CD4-positive, alpha-beta T cell (primary cell): Measurements from ENCODE around the gene MEGF10. TPM values are rescaled to one million over a fixed set of nuclear protein-coding genes. Genes with fewer than 3 reads are reported as not detected.

ENCODE experiments used
- ATAC-seq: fragments of 200-7000 bp; cut with Tn5 transposase; one replicate; pipeline ENCODE4 v1.10.0; 2022; ENCODE audit warnings: mild to moderate bottlenecking; ENCODE audit not compliant: poor library complexity
- CTCF ChIA-PET: fragments of 350-600 bp; sonication (Branson Sonifier 250); formaldehyde crosslinking; loops from one replicate; lab custom pipeline; 2021; ENCODE audit warnings: antibody characterized with exemption, inconsistent platforms; lab: Charles Lee
- POLR2A ChIA-PET: fragments of 350-600 bp; sonication (Branson Sonifier 250); formaldehyde crosslinking; loops from one replicate; lab custom pipeline; 2021; ENCODE audit warnings: antibody characterized with exemption, inconsistent platforms; lab: Charles Lee
- DNase-seq, 14 experiments: peaks; one replicate each; pipeline ENCODE4 v3.0.0-alpha.2; 2013 to 2020; ENCODE audit warnings: mixed read lengths in 2 of 14
- H3K27ac ChIP-seq, 2 donors: one replicate each; pipeline versions ENCODE4 v1.5.1 to v1.7.0; 2013; ENCODE audit warnings: low read length in 2 of 2, low read depth in 1 of 2, mild to moderate bottlenecking in 1 of 2
- H3K27me3 ChIP-seq, 2 experiments: 1 replicate in 1 of 2; 2 replicates in 1 of 2; pipeline versions ENCODE4 v1.6.1 to v1.7.0; 2013; ENCODE audit warnings: low read length in 2 of 2, control low read depth in 1 of 2, mild to moderate bottlenecking in 1 of 2, moderate library complexity in 1 of 2; ENCODE audit not compliant: insufficient read depth in 2 of 2, control insufficient read depth in 1 of 2
- H3K36me3 ChIP-seq: one replicate; pipeline ENCODE4 v1.6.1; 2013; ENCODE audit warnings: low read length, control low read depth; ENCODE audit not compliant: insufficient read depth
- H3K4me1 ChIP-seq: one replicate; pipeline ENCODE4 v1.6.1; 2013; ENCODE audit warnings: low read length, control low read depth; ENCODE audit not compliant: insufficient read depth
- H3K4me3 ChIP-seq: one replicate; pipeline ENCODE4 v1.5.1; 2013; ENCODE audit warnings: mild to moderate bottlenecking, low read length, moderate library complexity
- H3K9me3 ChIP-seq, 2 experiments: 1 replicate in 1 of 2; 2 replicates in 1 of 2; pipeline versions ENCODE4 v1.6.1 to v1.7.0; 2013; ENCODE audit warnings: low read length in 2 of 2, mild to moderate bottlenecking in 2 of 2, control low read depth in 1 of 2, moderate library complexity in 1 of 2; ENCODE audit not compliant: control insufficient read depth in 1 of 2, insufficient read depth in 1 of 2
- H3K27ac Mint-ChIP-seq: one replicate; pipeline ENCODE4 v1.8.0; 2020; ENCODE audit warnings: mixed read lengths
- H3K27me3 Mint-ChIP-seq: one replicate; pipeline ENCODE4 v1.8.0; 2021; ENCODE audit warnings: mixed read lengths
- H3K36me3 Mint-ChIP-seq: one replicate; pipeline ENCODE4 v1.8.0; 2021; ENCODE audit warnings: low read depth, mixed read lengths
- H3K4me1 Mint-ChIP-seq: one replicate; pipeline ENCODE4 v1.8.0; 2021; ENCODE audit warnings: low read depth, mixed read lengths
- H3K4me3 Mint-ChIP-seq: one replicate; pipeline ENCODE4 v1.8.0; 2020; ENCODE audit warnings: mild to moderate bottlenecking, mixed read lengths
- H3K9me3 Mint-ChIP-seq: one replicate; pipeline ENCODE4 v1.8.0; 2020; ENCODE audit warnings: mixed read lengths
- CTCF ChIP-seq: fragments of 200-600 bp; IDR thresholded peaks from one replicate; pipeline ENCODE4 v1.8.0; 2022; ENCODE audit warnings: antibody characterized with exemption, mild to moderate bottlenecking
- intact Hi-C, 2 experiments: fragments of 100-400 bp; cut with DNase I in 1 of 2; cut with micrococcal nuclease in 1 of 2; formaldehyde crosslinking; loops; one replicate each; pipeline versions ENCODE4 v1.15.1 to v1.9.0; 2023 to 2025; cut with DNase I, micrococcal nuclease
- total RNA-seq, 174 experiments: library from RNA in 2 of 174; stranded (reverse) in 2 of 174; gene quantifications; one replicate each; pipeline ENCODE4 v1.2.3 and lab custom pipeline; 2021 to 2026

The MEGF10 gene
- total RNA-seq, 2 experiments from 2014 or later, result not detected

- no peaks in the 10 kb centered on the region for H3K36me3 Mint-ChIP-seq
- POLR2A ChIA-PET, result no interaction called here
- intact Hi-C loops, result no loop called here
- ATAC-seq (no peak), DNase-seq (no peak)
- no peak overlapping the region for H3K4me3 Mint-ChIP-seq
- Histone ChIP-seq H3K36me3 (no peaks in the 10 kb centered on the region), H3K9me3 (no peaks in the 10 kb centered on the region), H3K27me3 (peaks cover 0 to 8% of the 10 kb centered on the region in 2 experiments), H3K4me1 (no peaks in the 10 kb centered on the region), H3K27ac (no peak overlapping the region), H3K4me3 (no peak overlapping the region)
- TF ChIP-seq CTCF, result no peak
- no peaks in the 10 kb centered on the region for H3K9me3 Mint-ChIP-seq
- H3K27me3 Mint-ChIP-seq, result peaks cover 16% of the 10 kb centered on the region
- H3K27ac Mint-ChIP-seq, result no peak overlapping the region
- no peaks in the 10 kb centered on the region for H3K4me1 Mint-ChIP-seq
- CTCF ChIA-PET, result no interaction called here
These were observed 180.6 kb downstream of the MEGF10 start for GRCh38 chr5:127471211-127471610.

GRCh38 chr5:127472700-127473099 lies 182.1 kb downstream of the MEGF10 start:
- no peak overlapping the region for H3K27ac Mint-ChIP-seq
- Histone ChIP-seq H3K27me3 (peaks cover 0 to 6% of the 10 kb centered on the region in 2 experiments), H3K4me3 (no peak overlapping the region), H3K9me3 (no peaks in the 10 kb centered on the region), H3K27ac (no peak overlapping the region), H3K4me1 (no peaks in the 10 kb centered on the region), H3K36me3 (no peaks in the 10 kb centered on the region)
- H3K36me3 Mint-ChIP-seq, result no peaks in the 10 kb centered on the region
- ATAC-seq, result no peak
- no peak for TF ChIP-seq CTCF
- H3K4me1 Mint-ChIP-seq, result no peaks in the 10 kb centered on the region
- intact Hi-C loops, result no loop called here
- H3K9me3 Mint-ChIP-seq, result no peaks in the 10 kb centered on the region
- no peak for DNase-seq
- H3K27me3 Mint-ChIP-seq, result peaks cover 21% of the 10 kb centered on the region
- ChIA-PET CTCF (no interaction called here), POLR2A (no interaction called here)
- H3K4me3 Mint-ChIP-seq, result no peak overlapping the region

- POLR2A ChIA-PET, result no interaction called here
- no peak for ATAC-seq
- CTCF ChIA-PET, result no interaction called here
These were observed 195.9 kb downstream of the MEGF10 start for GRCh38 chr5:127486471-127486870.

More at GRCh38 chr5:127486471-127486870, 195.9 kb downstream of the MEGF10 start:
- Histone ChIP-seq H3K9me3 (no peaks in the 10 kb centered on the region), H3K27ac (no peak overlapping the region), H3K36me3 (no peaks in the 10 kb centered on the region), H3K4me1 (no peaks in the 10 kb centered on the region), H3K4me3 (no peak overlapping the region), H3K27me3 (peaks cover 6 to 10% of the 10 kb centered on the region in 2 experiments)
- H3K27me3 Mint-ChIP-seq, result peaks cover 17% of the 10 kb centered on the region
- H3K4me1 Mint-ChIP-seq, result no peaks in the 10 kb centered on the region
- H3K4me3 Mint-ChIP-seq, result no peak overlapping the region
- no peak for DNase-seq
- intact Hi-C loops, result no loop called here
- H3K36me3 Mint-ChIP-seq, result no peaks in the 10 kb centered on the region
- H3K27ac Mint-ChIP-seq, result no peak overlapping the region
- no peaks in the 10 kb centered on the region for H3K9me3 Mint-ChIP-seq
- no peak for TF ChIP-seq CTCF
